Endometrial microvascular endothelial cells (primary cell): Measurements from ENCODE around the gene SNAP29. TPM values are rescaled to one million over a fixed set of nuclear protein-coding genes. Genes with fewer than 3 reads are reported as not detected.
"Not testable (repeated sequence)": the region's sequence is repeated elsewhere in the genome, so short reads cannot be mapped to it uniquely, and the experiment has no call there.

Experiments used
- in situ Hi-C: cut with HindIII; loops from 2 replicates; pipeline ENCODE4 v1.10.0; 2017; ENCODE audit warnings: low sequenced_read_pairs, low pct_unique_long_range_greater_than_20kb; ENCODE audit errors: inconsistent ontology term
- total RNA-seq: library from RNA; depleted of rRNA; stranded (reverse); fragments of >200 nt; gene quantifications from one replicate; pipeline ENCODE4 v1.2.3, GENCODE V29; 2015; ENCODE audit errors: inconsistent ontology term

SNAP29 gene
- total RNA-seq: 17.9 TPM

- in situ Hi-C loops: no loop called here
These were observed at the start of gene SNAP29, which contains the start of gene PI4KA for GRCh38 chr22:20858615-20859416. TSS of gene SNAP29 (plus strand) at chr22:20859007. CDS start at chr22:20859111, 104 bp downstream. TSS of gene PI4KA (minus strand) at chr22:20858811. CDS start at chr22:20858725, 86 bp downstream.

GRCh38 chr22:20809538-20810185 lies 49.1 kb upstream of the SNAP29 start:
- in situ Hi-C loops: no loop called here

DNA sequence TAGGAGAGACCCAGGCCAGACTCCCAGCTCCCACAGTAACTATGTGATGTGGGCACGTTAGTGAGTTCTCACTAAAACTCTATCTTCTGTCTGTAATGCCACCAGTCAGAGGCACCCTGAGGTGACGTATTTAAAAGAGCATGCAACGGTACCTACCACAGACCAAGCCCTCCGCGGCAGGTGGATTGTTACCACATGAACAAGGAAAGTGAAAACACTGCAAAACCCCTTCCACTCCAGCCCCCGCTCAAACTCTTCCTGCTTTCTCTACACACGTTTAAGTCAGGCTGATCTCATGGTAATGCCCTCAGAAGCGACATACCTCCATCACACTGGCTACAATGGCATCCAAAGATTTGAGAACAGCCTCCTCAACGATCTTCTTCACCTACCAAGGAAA lies 48.2 kb upstream of the SNAP29 start:
- in situ Hi-C loops: no loop called here

DNA sequence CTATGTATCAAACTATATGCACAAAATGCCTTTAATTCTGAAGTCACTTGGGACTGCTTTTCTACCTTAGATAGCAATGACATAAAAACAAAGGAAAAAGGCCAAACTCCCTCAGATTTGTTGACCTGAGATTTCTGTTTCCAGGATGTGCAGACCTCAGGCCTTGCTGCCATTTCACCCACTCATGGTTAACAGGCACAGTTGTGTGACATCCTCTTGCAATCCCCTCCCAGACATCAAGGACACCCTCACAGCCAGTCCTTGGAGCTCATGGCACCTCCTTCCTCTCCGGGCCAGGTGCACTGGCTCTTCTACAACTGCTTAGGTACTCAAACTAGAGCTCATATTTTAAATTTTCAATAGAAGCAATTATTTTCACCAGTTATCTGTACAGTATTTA lies 47.6 kb upstream of the SNAP29 start:
- in situ Hi-C loops: no loop called here

- in situ Hi-C loops: no loop called here
These were observed 46.7 kb upstream of the SNAP29 start for GRCh38 chr22:20811971-20812660.

- in situ Hi-C loops: no loop called here
These were observed 45.8 kb upstream of the SNAP29 start for GRCh38 chr22:20813056-20813455.

DNA sequence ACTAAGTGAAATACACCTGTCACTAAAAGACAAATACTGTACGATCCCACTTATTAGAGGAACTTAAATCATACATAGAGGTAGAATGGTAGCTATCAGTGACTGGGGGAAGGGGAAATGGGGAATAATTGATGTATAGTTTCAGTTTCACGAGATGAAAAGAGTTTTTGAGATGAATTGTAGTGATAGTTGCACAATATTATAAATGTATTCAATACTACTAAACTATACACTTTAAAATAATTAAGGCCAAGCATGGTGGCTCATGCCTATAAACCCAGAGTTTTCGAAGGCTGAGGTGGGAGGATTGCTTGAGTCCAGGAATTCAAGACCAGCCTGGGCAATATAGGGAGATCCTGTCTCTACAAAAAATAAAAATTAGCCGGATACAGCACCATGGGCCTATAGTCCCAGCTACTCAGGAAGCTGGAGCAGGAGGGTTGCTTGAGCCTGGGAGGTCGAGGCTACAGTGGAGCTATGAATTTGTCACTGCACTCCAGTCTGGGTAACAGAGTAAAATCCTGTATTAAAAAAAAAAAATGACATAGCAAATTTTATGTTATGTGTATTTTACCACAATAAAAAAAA lies 44.5 kb upstream of the SNAP29 start:
- in situ Hi-C loops: no loop called here

DNA sequence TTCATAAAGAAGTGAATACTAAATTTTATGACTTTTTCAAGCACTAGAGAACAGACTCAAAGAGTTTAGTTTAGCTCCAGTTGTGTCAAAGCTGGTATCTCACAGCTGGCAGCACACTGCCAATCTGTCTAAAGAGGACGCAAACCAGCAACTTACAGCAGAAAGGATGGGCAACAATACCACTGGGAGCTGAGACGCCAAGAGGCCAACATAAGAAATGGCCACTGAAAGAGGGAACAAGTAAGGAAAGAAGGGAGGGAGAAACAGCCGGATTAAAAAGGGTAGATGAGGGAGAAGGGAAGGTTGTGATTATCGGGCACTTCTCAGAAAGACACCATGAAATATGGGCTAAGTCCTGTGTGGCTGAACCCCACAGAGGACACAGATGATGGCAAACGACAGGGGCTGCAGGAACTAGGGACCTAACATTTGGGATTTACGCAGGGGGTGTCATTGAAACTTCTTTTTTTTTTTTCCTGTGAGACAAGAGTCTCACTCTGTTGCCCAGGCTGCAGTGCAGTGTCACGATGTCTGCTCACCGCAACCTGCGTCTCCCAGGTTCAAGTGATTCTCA lies 43.2 kb upstream of the SNAP29 start:
- in situ Hi-C loops: no loop called here

- in situ Hi-C loops: no loop called here
These were observed 42.2 kb upstream of the SNAP29 start for GRCh38 chr22:20816559-20816958.

- in situ Hi-C loops: no loop called here
These were observed 40.3 kb upstream of the SNAP29 start for GRCh38 chr22:20818471-20818870.

- in situ Hi-C loops: no loop called here
These were observed 39.3 kb upstream of the SNAP29 start for GRCh38 chr22:20819471-20819870.

- in situ Hi-C loops: not testable (repeated sequence)
These were observed 37.0 kb upstream of the SNAP29 start for GRCh38 chr22:20821717-20822239.

DNA sequence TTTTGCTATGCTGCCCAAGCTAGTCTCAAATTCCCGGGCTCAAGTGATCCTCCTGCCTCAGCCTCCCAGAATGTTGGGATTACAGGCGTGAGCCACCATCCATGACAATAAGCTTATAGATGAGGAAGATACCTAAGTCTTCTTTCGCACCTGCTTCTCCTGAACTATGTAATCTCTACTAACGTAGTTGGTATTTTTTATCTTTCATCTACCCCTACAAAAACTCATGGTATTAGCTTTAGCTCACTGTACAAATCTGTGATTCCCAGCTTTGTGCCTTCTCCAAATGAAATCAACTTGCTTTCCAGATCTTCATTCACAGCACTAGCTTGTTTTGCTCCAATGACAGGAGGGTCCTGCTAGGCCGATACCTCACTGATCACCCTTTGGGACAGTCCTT lies 36.6 kb upstream of the SNAP29 start:
- in situ Hi-C loops: no loop called here

- in situ Hi-C loops: no loop called here
These were observed 35.5 kb upstream of the SNAP29 start for GRCh38 chr22:20823264-20823663.

DNA sequence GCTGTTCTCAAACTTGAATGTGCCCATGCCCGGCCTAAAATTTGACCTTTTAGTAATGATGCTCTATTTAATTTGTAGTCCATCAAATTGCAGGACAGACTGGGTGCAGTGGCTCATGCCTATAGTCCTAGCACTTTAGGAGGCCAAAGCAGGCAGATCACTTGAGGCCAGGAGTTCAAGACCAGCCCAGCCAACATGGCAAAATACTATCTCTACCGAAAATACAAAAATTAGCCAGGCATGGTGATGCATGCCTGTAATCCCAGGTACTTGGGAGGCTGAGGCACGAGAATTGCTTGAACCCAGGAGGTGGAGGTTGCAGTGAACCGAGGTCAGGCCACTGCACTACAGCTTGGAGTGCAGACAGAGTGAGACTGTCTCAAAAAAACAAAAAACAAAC lies 33.6 kb upstream of the SNAP29 start:
- in situ Hi-C loops: not testable (repeated sequence)

DNA sequence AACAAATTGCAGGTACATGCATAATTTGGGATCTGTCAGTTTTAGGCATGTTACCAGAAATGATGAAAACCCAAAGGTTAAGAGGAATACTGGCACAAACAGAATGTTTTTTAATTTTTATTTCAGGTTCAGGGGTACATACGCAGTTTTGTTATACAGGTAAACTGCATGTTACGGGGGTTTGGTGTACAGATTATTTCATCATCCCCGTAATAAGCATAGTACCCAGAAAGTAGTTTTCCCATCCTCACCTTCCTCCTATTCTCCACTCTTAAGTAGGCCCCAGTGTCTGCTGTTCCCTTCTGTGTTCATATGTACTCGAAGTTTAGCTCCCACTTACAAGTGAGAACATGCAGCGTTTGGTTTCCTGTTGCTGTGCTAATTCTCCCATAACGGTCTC lies 33.2 kb upstream of the SNAP29 start:
- in situ Hi-C loops: no loop called here

GRCh38 chr22:20826373-20827152 lies 32.2 kb upstream of the SNAP29 start:
- in situ Hi-C loops: not testable (repeated sequence)

DNA sequence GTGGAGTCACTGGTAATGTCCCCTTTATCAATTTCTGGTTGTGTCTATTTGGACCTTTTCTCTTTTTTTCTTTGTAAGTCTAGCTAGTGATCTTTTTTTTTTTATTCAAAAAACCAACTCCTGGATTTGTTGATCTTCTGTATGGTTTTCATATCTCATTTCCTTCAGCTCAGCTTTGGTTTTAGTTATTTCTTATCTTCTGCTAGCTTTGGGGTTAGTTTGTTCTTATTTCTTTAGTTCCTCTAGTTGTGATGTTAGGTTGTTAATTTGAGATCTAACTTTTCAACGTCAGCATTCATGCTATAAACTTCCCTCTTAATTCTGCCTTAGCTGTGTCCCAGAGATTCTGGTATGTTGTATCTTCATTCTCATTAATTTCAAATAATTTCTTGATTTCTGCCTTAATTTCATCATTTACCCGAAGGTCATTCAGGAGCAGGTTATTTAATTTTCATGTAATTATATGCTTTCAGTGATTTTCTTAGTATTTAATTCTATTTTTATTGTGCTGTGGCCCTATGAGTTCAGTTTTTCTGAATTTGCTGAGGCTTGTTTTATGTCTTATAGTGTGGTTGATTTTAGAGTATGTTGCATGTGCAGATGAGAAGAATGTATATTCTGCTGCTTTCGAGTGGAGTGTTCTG lies 29.2 kb upstream of the SNAP29 start:
- in situ Hi-C loops: no loop called here
